K562 (cell line): Measurements from ENCODE around the gene ASCL2. TPM values are rescaled to one million over a fixed set of nuclear protein-coding genes. Genes with fewer than 3 reads are reported as not detected.

ENCODE experiments used
- ATAC-seq: fragments of 200-7000 bp; cut with Tn5 transposase; 3 replicates; pipeline ENCODE4 v1.9.1; 2020; ENCODE audit warnings: moderate library complexity
- BruUV-seq: library from RNA; stranded (reverse); fragments of 400-500 nt; replicated peaks from 2 replicates; lab custom pipeline; 2021; lab: Mats Ljungman, UMichigan
- CTCF ChIA-PET: fragments of 300-600 bp; formaldehyde crosslinking; extraction: SDS; loops from one replicate; lab custom pipeline; 2021; ENCODE audit warnings: low intra/inter-chr PET ratio; lab: Yijun Ruan, JAX
- POLR2A ChIA-PET: fragments of 300-600, 350-650 bp; sonication (Branson Sonifier 250); formaldehyde crosslinking; extraction: SDS; loops from one replicate; lab custom pipeline; 2021; ENCODE audit warnings: antibody characterized with exemption, inconsistent platforms; lab: Yijun Ruan, JAX
- DNase-seq, 4 experiments: peaks; one replicate each; pipeline versions ENCODE4 v3.0.0 to v3.0.0-alpha.2; 2011 to 2018; ENCODE audit warnings: low spot score in 3 of 4, mixed read lengths in 3 of 4; ENCODE audit errors: extremely low read depth in 1 of 4
- FAIRE-seq: peaks from 2 replicates; lab custom pipeline; 2011; peaks lifted over from hg19 to GRCh38; lab: Jason Lieb, UNC
- H2AFZ ChIP-seq: 2 replicates; pipeline ENCODE4 v1.6.0; 2011; ENCODE audit warnings: low read depth, low read length, control low read depth, inconsistent platforms
- H3K27ac ChIP-seq: fragments of 200-600 bp; 3 replicates; pipeline ENCODE4 v1.8.0; 2011; ENCODE audit warnings: low read depth, mild to moderate bottlenecking, control low read depth, inconsistent platforms, low read length, moderate library complexity, mixed read lengths; ENCODE audit errors: extremely low read depth
- H3K27me3 ChIP-seq, 2 experiments: fragments of 300-600 bp in 1 of 2; 2 replicates in 1 of 2; 3 replicates in 1 of 2; pipeline versions ENCODE4 v1.6.0 to v1.8.0; 2011; ENCODE audit warnings: inconsistent platforms in 2 of 2, low read length in 2 of 2, mild to moderate bottlenecking in 1 of 2, mixed read lengths in 1 of 2, moderate library complexity in 1 of 2; ENCODE audit not compliant: control insufficient read depth in 2 of 2, insufficient read depth in 2 of 2
- H3K36me3 ChIP-seq: fragments of 300-600 bp; 3 replicates; pipeline ENCODE4 v1.8.0; 2011; ENCODE audit warnings: mild to moderate bottlenecking, low read length, inconsistent platforms; ENCODE audit not compliant: control insufficient read depth, insufficient read depth
- H3K4me1 ChIP-seq, 2 experiments: fragments of 200-600 bp in 1 of 2; replicated peaks in 1 of 2; 2 replicates in 1 of 2; 3 replicates in 1 of 2; pipeline versions ENCODE4 v1.5.1 to v1.8.0; 2011; ENCODE audit warnings: inconsistent platforms in 2 of 2, low read length in 2 of 2, mild to moderate bottlenecking in 1 of 2, mixed read lengths in 1 of 2, moderate library complexity in 1 of 2; ENCODE audit not compliant: control insufficient read depth in 2 of 2, insufficient read depth in 2 of 2
- H3K4me2 ChIP-seq: 2 replicates; pipeline ENCODE4 v1.6.1; 2011; ENCODE audit warnings: low read length, control low read depth, inconsistent platforms, mixed read lengths; ENCODE audit not compliant: insufficient read depth
- H3K4me3 ChIP-seq: fragments of 200-600 bp; sonication (generic), shearing (Covaris generic); 2 replicates; pipeline ENCODE4 v1.5.1; 2016; ENCODE audit warnings: control low read depth, inconsistent platforms
- H3K79me2 ChIP-seq: fragments of 200-600 bp; 3 replicates; pipeline ENCODE4 v1.8.0; 2011; ENCODE audit warnings: low read length, inconsistent platforms; ENCODE audit not compliant: control insufficient read depth, insufficient read depth
- H3K9ac ChIP-seq, 2 experiments: 2 replicates each; pipeline versions ENCODE4 v1.6.0 to v1.6.1; 2011; ENCODE audit warnings: low read depth in 2 of 2, low read length in 2 of 2, control low read depth in 1 of 2, inconsistent platforms in 1 of 2, mild to moderate bottlenecking in 1 of 2, mixed read lengths in 1 of 2; ENCODE audit not compliant: insufficient read depth in 1 of 2
- H3K9me1 ChIP-seq: one replicate; pipeline ENCODE4 v1.6.0; 2011; ENCODE audit warnings: inconsistent platforms, mild to moderate bottlenecking, low read length, moderate library complexity; ENCODE audit not compliant: control insufficient read depth, insufficient read depth
- H3K9me3 ChIP-seq: replicated peaks from 2 replicates; pipeline ENCODE4 v1.5.1; 2011; ENCODE audit warnings: low read depth, low read length, inconsistent platforms; ENCODE audit not compliant: control insufficient read depth, insufficient read depth
- H4K20me1 ChIP-seq: replicated peaks from 2 replicates; pipeline ENCODE4 v1.6.1; 2011; ENCODE audit warnings: low read length, inconsistent platforms, mixed read lengths; ENCODE audit not compliant: control insufficient read depth, insufficient read depth
- FOS ChIP-seq: IDR thresholded peaks from 3 replicates; pipeline ENCODE4 v1.6.1; 2011; ENCODE audit not compliant: insufficient read length; ENCODE audit errors: extremely low read depth
- MAFF ChIP-seq: IDR thresholded peaks from 2 replicates; pipeline ENCODE4 v1.6.1; 2012; ENCODE audit warnings: low read length, improper control_type of control experiment
- MTF1 ChIP-seq: fragments of 250-450 bp; sonication (Bioruptor Pico); IDR thresholded peaks from 2 replicates; pipeline ENCODE4 v1.9.0; 2021; ENCODE audit warnings: moderate library complexity, mild to moderate bottlenecking, inconsistent platforms, borderline replicate concordance
- NFIC ChIP-seq: fragments of 450-650 bp; IDR thresholded peaks from 2 replicates; pipeline ENCODE4 v1.6.1; 2017; ENCODE audit warnings: mild to moderate bottlenecking, inconsistent platforms
- NFRKB ChIP-seq: fragments of 450-650 bp; IDR thresholded peaks from 2 replicates; pipeline ENCODE4 v1.6.1; 2016; ENCODE audit warnings: low read depth
- PURB ChIP-seq: sonication (generic); formaldehyde crosslinking; IDR thresholded peaks from 2 replicates; pipeline ENCODE4 v1.9.0; 2021; ENCODE audit warnings: low read depth, mild to moderate bottlenecking, missing genetic modification reagents
- ZKSCAN8 ChIP-seq: fragments of 200-800 bp; sonication (Bioruptor generic); IDR thresholded peaks from 2 replicates; pipeline ENCODE4 v1.6.1; 2016; ENCODE audit warnings: missing genetic modification characterization, missing compliant biosample characterization
- ZNF24 ChIP-seq: fragments of 450-650 bp; IDR thresholded peaks from 2 replicates; pipeline ENCODE4 v1.6.1; 2016
- WGBS: fragments of 100-300 bp; shearing (Covaris generic); methylation state at CpG from one replicate; pipeline ENCODE4 v1.1.6; 2016; ENCODE audit warnings: low coverage, mixed read lengths; ENCODE audit not compliant: insufficient coverage; ENCODE audit errors: missing lambda C conversion rate; 5-methylcytosine and 5-hydroxymethylcytosine counted together
- in situ Hi-C: fragments of 300-500 bp; cut with MboI; formaldehyde crosslinking; loops from 4 replicates; pipeline ENCODE4 v1.15.0; 2018; ENCODE audit warnings: inconsistent platforms, mixed read lengths
- intact Hi-C: fragments of 100-400 bp; cut with micrococcal nuclease; formaldehyde crosslinking; loops from 2 replicates; pipeline ENCODE4 v1.14.2; 2022
- polyA plus RNA-seq, 8 experiments: library from polyadenylated mRNA; depleted of rRNA in 4 of 8; stranded (reverse) in 5 of 8; unstranded in 3 of 8; fragments of >200 nt; fragmentation: Nextera tagmentation in 2 of 8; fragmentation: Illumina TruSeq in 1 of 8; extraction: Ambion mirVana in 2 of 8; extraction: Trizol in 1 of 8; gene quantifications; 2 replicates each; pipeline versions ENCODE4 v1.2.1 to v1.2.3, GENCODE V29; 2011 to 2014; ENCODE audit warnings: inconsistent platforms in 1 of 8, missing spikeins in 1 of 8
- total RNA-seq, 7 experiments: library from RNA; depleted of rRNA in 6 of 7; stranded (reverse); fragments of >200 nt in 6 of 7; fragmentation: Illumina TruSeq in 2 of 7; extraction: Trizol in 2 of 7; gene quantifications; 2 replicates each; pipeline versions ENCODE4 v1.2.1 to v1.2.3, GENCODE V29; 2011 to 2021; ENCODE audit warnings: low replicate concordance in 1 of 7
- TF ChIP-seq, protein P1 (sequence below): fragments of 200-400 bp; formaldehyde crosslinking; IDR thresholded peaks from 2 replicates; pipeline ENCODE4 v1.6.1; 2017; ENCODE audit warnings: mild to moderate bottlenecking, low read depth, low read length, moderate library complexity
- TF ChIP-seq, protein P2 (sequence below): fragments of 450-650 bp; formaldehyde crosslinking; IDR thresholded peaks from 2 replicates; pipeline ENCODE4 v1.4.0; 2022; ENCODE audit warnings: mild to moderate bottlenecking, moderate library complexity

Gene ASCL2
- total and polyA plus RNA-seq, 9 of the 15 experiments (the other 6 are each of a cell fraction or from before 2014, with no cell fraction given): 0.11 to 1.4 (median 0.36) TPM; not detected in 2

DNA sequence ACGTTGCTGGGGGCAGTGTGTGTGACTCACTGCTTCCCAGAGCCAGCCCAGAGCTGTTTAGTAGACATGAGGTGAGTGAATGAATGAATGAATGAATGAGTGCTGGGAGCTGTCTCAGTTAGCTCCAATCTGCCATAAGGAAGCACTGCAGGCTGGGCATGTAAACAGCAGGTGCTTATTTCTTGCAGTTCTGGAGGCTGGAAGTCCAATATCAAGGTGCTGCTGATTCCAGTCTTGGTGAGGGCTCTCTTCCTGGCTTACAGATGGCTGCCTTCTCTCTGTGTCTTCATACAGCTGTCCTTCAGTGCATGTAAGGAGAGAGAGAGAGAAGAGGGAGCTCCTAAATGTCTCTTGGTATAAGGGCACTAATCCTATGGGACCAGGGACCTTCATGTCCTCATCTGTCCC is 27.2 kb upstream of the ASCL2 start:
- DNase-seq (no peak), FAIRE-seq (no peak), ATAC-seq (no peak)
- in situ Hi-C loops (loop anchor here (5.0 kb wide), 1 partner anchor 95 kb away; no protein-coding TSS in a partner anchor), intact Hi-C loops (no loop called here)
- TF ChIP-seq ZKSCAN8 (CRISPR knock-in tag) (peak; percentile 77), NFRKB (no peak), ZNF24 (peak; percentile 93)
- BruUV-seq: no TSS peak
- H2AFZ ChIP-seq: no peak overlapping the region
- H3K4me3 ChIP-seq: no peak overlapping the region
- 10% methylated on average over 1 of the region's 1 CpG for WGBS
- H3K4me1 ChIP-seq: peaks cover 30 to 62% of the 10 kb centered on the region in 2 experiments
- no peak overlapping the region for H3K27ac ChIP-seq
- H3K9ac ChIP-seq: no peak overlapping the region
- H3K27me3 ChIP-seq: peaks cover 0 to 13% of the 10 kb centered on the region in 2 experiments; a peak in 2 of 5 replicates
- CTCF ChIA-PET: interaction anchor here (0.5 kb wide), 1 partner anchor 130 kb away, joined by 3 read pairs; no protein-coding TSS in a partner anchor
- no peaks in the 10 kb centered on the region for H3K9me3 ChIP-seq
- no peak overlapping the region for H3K4me2 ChIP-seq
- no peaks in the 10 kb centered on the region for H3K9me1 ChIP-seq
- H3K79me2 ChIP-seq: peaks cover 3% of the 10 kb centered on the region; the same call in 2 of the 3 replicates
- no peaks in the 10 kb centered on the region for H3K36me3 ChIP-seq
- no peaks in the 10 kb centered on the region for H4K20me1 ChIP-seq
- POLR2A ChIA-PET: no interaction called here

DNA sequence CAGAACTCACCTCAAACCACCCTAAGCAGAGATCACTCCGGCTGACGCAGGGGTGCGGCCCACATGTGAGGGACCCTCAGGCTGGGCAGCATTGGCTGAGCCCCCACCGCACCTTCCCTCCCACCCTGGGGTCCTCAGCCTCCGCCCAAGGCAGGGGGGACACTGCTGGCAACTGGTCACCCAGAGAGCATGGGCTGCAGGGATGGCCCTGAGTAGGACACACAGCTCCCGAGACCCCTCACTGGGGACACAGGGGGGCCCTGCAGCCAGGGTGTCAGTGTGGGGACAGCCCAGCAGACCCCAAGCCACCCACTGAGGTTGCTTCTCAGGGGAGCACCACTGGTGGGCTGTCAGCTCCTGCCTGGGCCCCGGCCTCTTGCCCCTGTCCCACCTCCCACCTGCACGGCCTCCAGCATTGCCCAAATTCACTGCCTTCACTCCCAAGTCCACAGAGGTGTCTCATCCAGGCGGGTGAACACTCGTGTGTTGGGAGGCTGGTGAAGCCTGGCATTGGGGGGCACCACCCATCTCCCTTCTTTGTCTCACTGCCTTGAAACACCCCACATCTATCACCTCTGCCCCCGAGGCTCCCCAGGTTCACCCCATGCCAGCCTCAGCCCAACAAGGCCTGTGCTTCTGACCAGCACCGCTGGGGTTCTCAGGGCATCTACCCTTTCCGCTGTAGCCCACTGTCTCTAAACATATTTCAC is 26.7 kb upstream of the ASCL2 start:
- no peak for FAIRE-seq
- TF ChIP-seq NFIC (no peak), MAFF (no peak), FOS (no peak), MTF1 (CRISPR knock-in tag) (no peak), PURB (CRISPR knock-in tag) (no peak)
- TF ChIP-seq, protein P1, sequence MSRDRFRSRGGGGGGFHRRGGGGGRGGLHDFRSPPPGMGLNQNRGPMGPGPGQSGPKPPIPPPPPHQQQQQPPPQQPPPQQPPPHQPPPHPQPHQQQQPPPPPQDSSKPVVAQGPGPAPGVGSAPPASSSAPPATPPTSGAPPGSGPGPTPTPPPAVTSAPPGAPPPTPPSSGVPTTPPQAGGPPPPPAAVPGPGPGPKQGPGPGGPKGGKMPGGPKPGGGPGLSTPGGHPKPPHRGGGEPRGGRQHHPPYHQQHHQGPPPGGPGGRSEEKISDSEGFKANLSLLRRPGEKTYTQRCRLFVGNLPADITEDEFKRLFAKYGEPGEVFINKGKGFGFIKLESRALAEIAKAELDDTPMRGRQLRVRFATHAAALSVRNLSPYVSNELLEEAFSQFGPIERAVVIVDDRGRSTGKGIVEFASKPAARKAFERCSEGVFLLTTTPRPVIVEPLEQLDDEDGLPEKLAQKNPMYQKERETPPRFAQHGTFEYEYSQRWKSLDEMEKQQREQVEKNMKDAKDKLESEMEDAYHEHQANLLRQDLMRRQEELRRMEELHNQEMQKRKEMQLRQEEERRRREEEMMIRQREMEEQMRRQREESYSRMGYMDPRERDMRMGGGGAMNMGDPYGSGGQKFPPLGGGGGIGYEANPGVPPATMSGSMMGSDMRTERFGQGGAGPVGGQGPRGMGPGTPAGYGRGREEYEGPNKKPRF: no peak
- TF ChIP-seq, protein P2, sequence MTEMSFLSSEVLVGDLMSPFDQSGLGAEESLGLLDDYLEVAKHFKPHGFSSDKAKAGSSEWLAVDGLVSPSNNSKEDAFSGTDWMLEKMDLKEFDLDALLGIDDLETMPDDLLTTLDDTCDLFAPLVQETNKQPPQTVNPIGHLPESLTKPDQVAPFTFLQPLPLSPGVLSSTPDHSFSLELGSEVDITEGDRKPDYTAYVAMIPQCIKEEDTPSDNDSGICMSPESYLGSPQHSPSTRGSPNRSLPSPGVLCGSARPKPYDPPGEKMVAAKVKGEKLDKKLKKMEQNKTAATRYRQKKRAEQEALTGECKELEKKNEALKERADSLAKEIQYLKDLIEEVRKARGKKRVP (CRISPR knock-in tag): no peak

More for the DNA sequence above, 26.7 kb upstream of the ASCL2 start:
- Histone ChIP-seq H3K9me1 (no peaks in the 10 kb centered on the region), H3K4me1 (peaks cover 24 to 56% of the 10 kb centered on the region in 2 experiments), H3K79me2 (0 out of 3 replicates have a peak, but pooled peaks cover under 1% of the 10 kb centered on the region), H3K36me3 (no peaks in the 10 kb centered on the region), H3K4me3 (no peak overlapping the region), H3K27ac (no peak overlapping the region), H2AFZ (no peak overlapping the region), H3K27me3 (peaks cover 0 to 13% of the 10 kb centered on the region in 2 experiments; a peak in 2 of 5 replicates), H3K4me2 (no peak overlapping the region), H3K9me3 (no peaks in the 10 kb centered on the region), H4K20me1 (no peaks in the 10 kb centered on the region), H3K9ac (peak overlapping the region in 1 of 2 experiments; percentile 27; a peak in 1 of 4 replicates)
- in situ Hi-C loops (loop anchor here (5.0 kb wide), 1 partner anchor 95 kb away; no protein-coding TSS in a partner anchor), intact Hi-C loops (no loop called here)
- 35% methylated on average over 12 of the region's 13 CpGs for WGBS
- ChIA-PET POLR2A (no interaction called here), CTCF (interaction anchor here (0.5 kb wide), 1 partner anchor 131 kb away, joined by 3 read pairs; no protein-coding TSS in a partner anchor)
- no peak for DNase-seq
- no peak for ATAC-seq
- BruUV-seq: no TSS peak
